NCI-H524 treated with DMSO at 0.1 percent for 48 hours (cell line): ENCODE results near the gene ANKRD11.
"Not testable (repeated sequence)": the region's sequence is repeated elsewhere in the genome, so short reads cannot be mapped to it uniquely, and the experiment has no call there.

ENCODE experiments used
- DNase-seq: peaks from one replicate; lab custom pipeline; 2025; lab: John Stamatoyannopoulos, UW

Gene ANKRD11

GRCh38 chr16:89264800-89265550 lies 225.4 kb downstream of the ANKRD11 start:
- no peak for DNase-seq

GRCh38 chr16:89261691-89262563 lies 228.4 kb downstream of the ANKRD11 start:
- no peak for DNase-seq

GRCh38 chr16:89259901-89260300 lies 230.5 kb downstream of the ANKRD11 start:
- not testable (repeated sequence) for DNase-seq

GRCh38 chr16:89257757-89258465 lies 232.4 kb downstream of the ANKRD11 start:
- DNase-seq, result no peak

- no peak for DNase-seq
These were observed 233.1 kb downstream of the ANKRD11 start for GRCh38 chr16:89257281-89257731.

- no peak for DNase-seq
These were observed 233.6 kb downstream of the ANKRD11 start for GRCh38 chr16:89256651-89257254.

GRCh38 chr16:89253548-89254287 lies 236.6 kb downstream of the ANKRD11 start:
- no peak for DNase-seq

- DNase-seq, result no peak
These were observed 242.0 kb downstream of the ANKRD11 start for GRCh38 chr16:89248196-89248982.

GRCh38 chr16:89247734-89248075 lies 242.7 kb downstream of the ANKRD11 start:
- not testable (repeated sequence) for DNase-seq

GRCh38 chr16:89246903-89247733 lies 243.2 kb downstream of the ANKRD11 start:
- DNase-seq, result peak; percentile 34

- DNase-seq, result no peak
These were observed 243.9 kb downstream of the ANKRD11 start for GRCh38 chr16:89246383-89246902.

GRCh38 chr16:89244754-89245153 lies 245.6 kb downstream of the ANKRD11 start:
- no peak for DNase-seq

GRCh38 chr16:89244264-89244663 lies 246.1 kb downstream of the ANKRD11 start:
- not testable (repeated sequence) for DNase-seq

- no peak for DNase-seq
These were observed 246.7 kb downstream of the ANKRD11 start for GRCh38 chr16:89243664-89244063.

- no peak for DNase-seq
These were observed 247.6 kb downstream of the ANKRD11 start for GRCh38 chr16:89242795-89243200.

GRCh38 chr16:89241187-89242007 lies 249.0 kb downstream of the ANKRD11 start:
- DNase-seq, result peak; percentile 38

- DNase-seq, result no peak
These were observed 252.6 kb downstream of the ANKRD11 start for GRCh38 chr16:89237733-89238132.
